ENCODE results near the gene FKBP15.
"Not testable (repeated sequence)": the region's sequence is repeated elsewhere in the genome, so short reads cannot be mapped to it uniquely, and the experiment has no call there.

The FKBP15 gene

GRCh38 chr9:113177251-113177650 is 43.8 kb downstream of the FKBP15 start:
- no peak for DNase-seq

- no peak for DNase-seq
These were observed 44.3 kb downstream of the FKBP15 start for GRCh38 chr9:113176803-113177202.

DNA sequence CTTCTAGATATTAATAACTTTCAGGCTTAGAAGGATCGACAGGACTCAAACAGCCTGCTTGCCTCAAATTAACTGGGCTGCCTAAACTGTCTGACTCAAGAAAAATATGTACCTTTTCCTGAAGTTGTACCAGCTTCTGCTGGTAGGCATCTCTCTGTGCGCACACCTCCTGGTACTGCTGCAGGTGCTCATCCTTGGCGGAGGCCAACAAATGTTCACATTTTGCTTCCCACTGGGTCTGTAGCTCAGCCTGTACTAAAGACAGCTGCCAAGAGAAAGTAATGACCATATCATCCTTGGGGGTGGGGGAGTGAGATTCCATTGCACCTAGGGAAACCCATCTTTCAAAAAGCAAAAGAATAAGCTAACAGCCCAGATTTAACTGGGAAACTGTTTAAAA is 47.7 kb downstream of the FKBP15 start:
- DNase-seq: no peak

GRCh38 chr9:113168809-113169208 is 52.3 kb downstream of the FKBP15 start:
- no peak for DNase-seq

- no peak for DNase-seq
These were observed 55.0 kb downstream of the FKBP15 start for GRCh38 chr9:113166039-113166438.

- no peak for DNase-seq
These were observed 56.4 kb downstream of the FKBP15 start for GRCh38 chr9:113164536-113165300.

- DNase-seq: no peak
These were observed 58.1 kb downstream of the FKBP15 start for GRCh38 chr9:113163001-113163400.

- DNase-seq: peak; percentile 63
These were observed 60.5 kb downstream of the FKBP15 start for GRCh38 chr9:113160571-113160970.

- DNase-seq: no peak
These were observed 62.6 kb downstream of the FKBP15 start for GRCh38 chr9:113158446-113158845.

GRCh38 chr9:113156880-113157279 is 64.2 kb downstream of the FKBP15 start:
- DNase-seq: no peak

- no peak for DNase-seq
These were observed 65.0 kb downstream of the FKBP15 start for GRCh38 chr9:113155911-113156588.

- no peak for DNase-seq
These were observed 66.1 kb downstream of the FKBP15 start for GRCh38 chr9:113154946-113155345.

DNA sequence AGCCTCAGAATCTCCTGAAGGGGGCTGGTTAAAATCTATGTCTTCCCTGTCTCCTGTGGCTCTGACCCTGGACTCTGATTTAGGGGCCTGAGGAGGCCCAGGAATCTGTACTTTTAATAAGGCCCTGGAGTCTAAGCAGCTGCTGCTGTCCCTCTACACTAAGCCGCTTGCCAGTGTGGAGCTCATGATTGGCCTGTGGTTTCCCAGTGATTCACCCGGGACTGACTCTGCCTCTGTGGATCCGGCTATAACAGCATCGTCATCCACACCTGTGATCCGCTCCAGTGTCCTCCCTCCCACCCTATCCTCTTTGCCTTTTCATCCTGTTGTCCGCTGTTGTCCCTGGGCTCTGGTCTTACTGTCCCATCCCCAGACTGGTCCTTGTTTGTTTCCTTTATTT is 66.6 kb downstream of the FKBP15 start:
- DNase-seq: no peak

DNA sequence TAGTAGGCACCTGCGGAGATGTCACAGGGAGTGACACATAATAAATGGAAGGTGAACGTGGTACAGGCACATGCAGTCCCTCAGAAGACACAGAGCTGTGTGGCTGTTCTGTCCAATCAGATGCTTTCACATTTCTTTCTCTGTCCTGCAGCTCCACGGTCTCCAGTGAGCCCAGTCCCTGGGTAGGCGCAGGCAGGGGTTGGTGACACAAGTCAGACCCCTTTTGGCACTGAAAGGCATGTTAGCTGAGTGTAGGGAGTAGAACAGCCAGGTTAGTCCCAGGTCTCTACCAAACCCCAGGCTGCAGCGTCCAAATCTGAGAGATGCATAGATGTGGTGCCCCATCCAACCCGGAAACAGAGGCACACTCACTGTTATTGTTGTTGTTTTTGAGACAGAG is 67.5 kb downstream of the FKBP15 start:
- DNase-seq: no peak

DNA sequence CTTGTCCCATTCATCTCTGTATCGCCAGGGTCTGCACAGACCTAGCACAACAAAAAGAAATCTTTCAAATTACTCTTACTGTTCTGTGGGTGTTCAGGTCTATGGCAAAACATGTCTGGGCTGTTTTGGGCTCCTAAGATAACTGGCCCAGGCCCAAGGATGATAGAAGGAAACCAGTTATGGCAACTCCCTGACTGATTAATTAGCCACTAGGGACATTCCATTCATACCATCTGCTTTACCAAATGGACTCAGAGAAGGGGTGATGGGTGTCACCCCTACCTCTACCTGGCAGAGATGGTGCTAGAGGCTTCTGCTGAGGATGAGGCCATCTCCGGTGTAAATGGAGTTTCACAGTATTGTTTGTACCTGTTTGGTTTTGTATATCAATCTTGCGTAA is 68.4 kb downstream of the FKBP15 start:
- DNase-seq: no peak

GRCh38 chr9:113151696-113152630 is 69.1 kb downstream of the FKBP15 start:
- DNase-seq: no peak

DNA sequence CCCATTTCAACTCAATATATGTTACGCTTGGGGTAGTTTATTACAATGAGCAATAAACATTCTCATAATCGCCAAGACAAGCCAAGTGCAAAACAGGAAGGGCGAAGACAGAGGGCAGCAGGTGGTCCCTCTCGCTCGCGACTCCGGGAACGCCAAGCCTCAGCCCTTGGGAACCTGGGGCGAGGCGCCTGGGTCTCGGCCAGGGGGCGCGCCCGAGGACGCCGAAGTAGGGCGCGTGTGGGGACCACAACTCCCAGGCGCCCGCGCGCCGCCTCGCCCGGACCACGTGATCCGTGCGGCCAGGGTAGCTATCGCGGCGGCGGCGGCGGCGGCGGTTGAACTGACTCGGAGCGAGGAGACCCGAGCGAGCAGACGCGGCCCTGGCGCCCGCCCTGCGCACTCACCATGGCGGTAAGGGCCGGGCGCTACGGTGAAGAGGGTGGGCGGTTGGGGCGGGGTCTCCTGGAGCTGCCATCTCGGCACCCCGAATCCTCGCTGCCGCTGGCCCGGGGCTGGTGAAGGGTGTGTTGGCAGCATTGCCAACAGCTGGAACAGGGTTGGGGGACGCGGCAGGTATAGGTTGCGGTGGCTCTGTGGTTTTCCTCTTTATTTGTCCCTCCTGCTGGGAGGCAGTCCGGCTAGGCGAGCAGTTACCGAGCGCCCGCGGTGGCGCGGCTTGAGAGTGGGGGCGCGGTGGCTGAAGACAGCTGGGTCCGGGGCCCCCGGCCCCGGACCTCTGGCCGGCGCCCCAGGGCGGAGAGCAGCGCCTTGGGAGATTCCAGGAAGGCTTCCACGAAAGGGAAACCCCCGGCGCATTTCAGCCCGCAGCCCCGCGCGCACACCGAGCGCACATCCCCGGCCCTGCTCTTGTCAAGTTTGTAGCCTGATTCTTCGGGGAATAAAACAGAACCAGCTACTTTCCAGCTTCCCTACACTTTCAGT is 70.1 kb downstream of the FKBP15 start, which contains the start of gene SLC31A2:
TSS of gene SLC31A2 (plus strand) at position 338 of the 942 bp plus-strand sequence. CDS start at position 406, 68 bp downstream.
- DNase-seq: peak; percentile 24

GRCh38 chr9:113149561-113149960 is 71.5 kb downstream of the FKBP15 start:
- DNase-seq: not testable (repeated sequence)

DNA sequence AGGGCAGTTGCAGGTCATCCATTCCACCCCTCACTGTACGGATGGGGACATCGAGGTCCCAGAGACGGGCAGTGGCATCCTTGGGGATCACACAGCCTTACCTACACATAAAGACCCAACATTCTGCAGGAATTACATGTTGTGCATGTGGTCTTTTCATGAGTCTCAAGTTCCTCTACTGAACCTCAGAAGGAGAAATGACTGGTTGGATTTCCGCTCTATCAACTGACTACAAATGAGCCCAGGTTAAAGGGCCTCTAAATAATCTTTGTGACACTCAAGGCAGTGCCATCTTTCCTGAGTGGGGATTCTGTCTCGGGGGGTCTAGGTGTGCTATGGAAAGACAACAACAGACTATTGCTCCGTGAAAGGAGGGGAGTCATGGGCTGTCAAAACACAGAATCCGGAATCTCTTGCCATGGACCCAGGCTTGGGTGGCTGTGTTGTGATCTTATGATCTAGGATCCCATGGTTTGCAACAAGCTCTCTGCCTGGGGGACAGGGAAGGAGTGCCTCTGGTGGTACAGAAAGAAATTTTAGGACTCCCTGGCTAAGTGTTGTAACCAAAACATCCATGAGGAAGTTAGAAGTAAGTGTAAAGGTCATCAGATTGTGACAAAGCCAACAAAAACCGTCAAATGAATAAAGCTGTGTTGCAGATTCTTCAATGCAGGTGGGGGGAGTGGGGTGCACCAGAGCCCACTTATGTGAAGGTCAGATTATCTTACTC is 72.1 kb downstream of the FKBP15 start:
- DNase-seq: no peak

- no peak for DNase-seq
These were observed 72.7 kb downstream of the FKBP15 start for GRCh38 chr9:113148372-113148705.

- DNase-seq: no peak
These were observed 77.4 kb downstream of the FKBP15 start for GRCh38 chr9:113143432-113144227.
